ENCODE results near the gene GTF2H4.

The GTF2H4 gene

GRCh38 chr6:30885999-30886896, 21.8 kb upstream of the GTF2H4 start:
- TF ChIP-seq POLR2AphosphoS5 (IDR thresholded peaks at IDR 0.05; ENCODE audit: borderline replicate concordance, low read depth, low read length) = peak; percentile 73
- no peak for TF ChIP-seq EZH2 (IDR thresholded peaks at IDR 0.05)
- TF ChIP-seq FOXP2 (optimal IDR thresholded peaks at IDR 0.05; ENCODE audit: control extremely low read depth, extremely low read length, insufficient read depth) = peak; percentile 21
- peak overlapping the region; percentile 42; the same call in 1 of the 2 replicates for H3K27ac ChIP-seq
- no peaks in the 10 kb centered on the region for H3K9me3 ChIP-seq (ENCODE audit: low read depth, low read length)
- peak overlapping the region; percentile 80 for H3K4me3 ChIP-seq
- DNase-seq (ENCODE audit: low read depth, low spot score) = no peak
- peak overlapping the region; percentile 62 for H3K9ac ChIP-seq (ENCODE audit: insufficient read length)
- peaks cover 25% of the 10 kb centered on the region; the same call in 1 of the 2 replicates for H3K36me3 ChIP-seq (ENCODE audit: insufficient read depth, low read length)

GRCh38 chr6:30886897-30887255, 21.1 kb upstream of the GTF2H4 start:
- Histone ChIP-seq H3K9me3 (ENCODE audit: low read depth, low read length) (no peaks in the 10 kb centered on the region), H3K9ac (ENCODE audit: insufficient read length) (no peak overlapping the region), H3K36me3 (ENCODE audit: insufficient read depth, low read length) (peaks cover 25% of the 10 kb centered on the region; the same call in 1 of the 2 replicates), H3K27ac (no peak overlapping the region), H3K4me3 (peak overlapping the region; percentile 80)
- no peak for TF ChIP-seq FOXP2 (optimal IDR thresholded peaks at IDR 0.05; ENCODE audit: control extremely low read depth, extremely low read length, insufficient read depth)
- no peak for TF ChIP-seq EZH2 (IDR thresholded peaks at IDR 0.05)
- TF ChIP-seq POLR2AphosphoS5 (IDR thresholded peaks at IDR 0.05; ENCODE audit: borderline replicate concordance, low read depth, low read length) = no peak
- no peak for DNase-seq (ENCODE audit: low read depth, low spot score)

GRCh38 chr6:30887901-30888815, 19.8 kb upstream of the GTF2H4 start:
- Histone ChIP-seq H3K9me3 (ENCODE audit: low read depth, low read length) (no peaks in the 10 kb centered on the region), H3K36me3 (ENCODE audit: insufficient read depth, low read length) (peaks cover 31% of the 10 kb centered on the region; the same call in 1 of the 2 replicates), H3K27ac (peak overlapping the region; percentile 82), H3K9ac (ENCODE audit: insufficient read length) (no peak overlapping the region), H3K4me3 (peak overlapping the region; percentile 28)
- no peak for DNase-seq (ENCODE audit: low read depth, low spot score)
- no peak for TF ChIP-seq FOXP2 (optimal IDR thresholded peaks at IDR 0.05; ENCODE audit: control extremely low read depth, extremely low read length, insufficient read depth)
- TF ChIP-seq EZH2 (IDR thresholded peaks at IDR 0.05) = no peak
- TF ChIP-seq POLR2AphosphoS5 (IDR thresholded peaks at IDR 0.05; ENCODE audit: borderline replicate concordance, low read depth, low read length) = no peak

- Histone ChIP-seq H3K27ac (no peak overlapping the region), H3K36me3 (ENCODE audit: insufficient read depth, low read length) (peaks cover 31% of the 10 kb centered on the region; the same call in 1 of the 2 replicates), H3K9me3 (ENCODE audit: low read depth, low read length) (no peaks in the 10 kb centered on the region), H3K9ac (ENCODE audit: insufficient read length) (no peak overlapping the region), H3K4me3 (no peak overlapping the region)
- DNase-seq (ENCODE audit: low read depth, low spot score) = no peak
- TF ChIP-seq EZH2 (IDR thresholded peaks at IDR 0.05) (no peak), POLR2AphosphoS5 (IDR thresholded peaks at IDR 0.05; ENCODE audit: borderline replicate concordance, low read depth, low read length) (no peak), FOXP2 (optimal IDR thresholded peaks at IDR 0.05; ENCODE audit: control extremely low read depth, extremely low read length, insufficient read depth) (no peak)
Measured at GRCh38 chr6:30888816-30889495, 19.1 kb upstream of the GTF2H4 start.

- Histone ChIP-seq H3K9me3 (ENCODE audit: low read depth, low read length) (no peaks in the 10 kb centered on the region), H3K4me3 (no peak overlapping the region), H3K36me3 (ENCODE audit: insufficient read depth, low read length) (peaks cover 36% of the 10 kb centered on the region; the same call in 1 of the 2 replicates), H3K27ac (no peak overlapping the region), H3K9ac (ENCODE audit: insufficient read length) (no peak overlapping the region)
- TF ChIP-seq FOXP2 (optimal IDR thresholded peaks at IDR 0.05; ENCODE audit: control extremely low read depth, extremely low read length, insufficient read depth) (no peak), POLR2AphosphoS5 (IDR thresholded peaks at IDR 0.05; ENCODE audit: borderline replicate concordance, low read depth, low read length) (no peak), EZH2 (IDR thresholded peaks at IDR 0.05) (no peak)
- no peak for DNase-seq (ENCODE audit: low read depth, low spot score)
Measured at GRCh38 chr6:30889496-30889885, 18.5 kb upstream of the GTF2H4 start.

GRCh38 chr6:30889921-30890645, 17.9 kb upstream of the GTF2H4 start:
- TF ChIP-seq FOXP2 (optimal IDR thresholded peaks at IDR 0.05; ENCODE audit: control extremely low read depth, extremely low read length, insufficient read depth) = no peak
- TF ChIP-seq POLR2AphosphoS5 (IDR thresholded peaks at IDR 0.05; ENCODE audit: borderline replicate concordance, low read depth, low read length) = no peak
- no peak for TF ChIP-seq EZH2 (IDR thresholded peaks at IDR 0.05)
- no peaks in the 10 kb centered on the region for H3K9me3 ChIP-seq (ENCODE audit: low read depth, low read length)
- no peak overlapping the region for H3K9ac ChIP-seq (ENCODE audit: insufficient read length)
- H3K36me3 ChIP-seq (ENCODE audit: insufficient read depth, low read length) = peaks cover 41% of the 10 kb centered on the region; the same call in 1 of the 2 replicates
- no peak overlapping the region for H3K27ac ChIP-seq
- H3K4me3 ChIP-seq = no peak overlapping the region
- DNase-seq (ENCODE audit: low read depth, low spot score) = no peak
